ENCODE data around the gene IARS2.
A peak's percentile ranks its signal among the peaks of the same experiment; 100 is the strongest.
"Not testable (repeated sequence)": the region's sequence is repeated elsewhere in the genome, so short reads cannot be mapped to it uniquely, and the experiment has no call there.

Gene IARS2

GRCh38 chr1:220094016-220094911, at the start of gene IARS2:
Gene IARS2, plus strand, starts transcription at chr1:220094132. Its CDS starts 85 bp downstream, at chr1:220094217.
- DNase-seq = peak; percentile 80

GRCh38 chr1:220044678-220045355, 49.1 kb upstream of the IARS2 start:
- no peak for DNase-seq

GRCh38 chr1:220045356-220046051, 48.4 kb upstream of the IARS2 start:
- DNase-seq = no peak

- peak; percentile 92 for DNase-seq
Observed at GRCh38 chr1:220046052-220046930, 47.6 kb upstream of the IARS2 start, which contains the start of gene EPRS1. Gene EPRS1, minus strand, starts transcription at chr1:220046505. Its CDS starts 117 bp downstream, at chr1:220046388.

- no peak for DNase-seq
Observed at GRCh38 chr1:220056374-220056773, 37.6 kb upstream of the IARS2 start.

- no peak for DNase-seq
Observed at GRCh38 chr1:220060876-220061275, 33.1 kb upstream of the IARS2 start.

- no peak for DNase-seq
Observed at GRCh38 chr1:220062629-220063028, 31.3 kb upstream of the IARS2 start.

GRCh38 chr1:220067269-220068204, 26.4 kb upstream of the IARS2 start:
- DNase-seq = no peak

GRCh38 chr1:220076861-220077762, 16.8 kb upstream of the IARS2 start:
- DNase-seq = no peak

- DNase-seq = no peak
Observed at GRCh38 chr1:220077887-220078286, 16.0 kb upstream of the IARS2 start.

- DNase-seq = no peak
Observed at GRCh38 chr1:220084460-220084859, 9.5 kb upstream of the IARS2 start.

GRCh38 chr1:220086261-220086686, 7.7 kb upstream of the IARS2 start:
- not testable (repeated sequence) for DNase-seq

GRCh38 chr1:220089650-220090556, 4.0 kb upstream of the IARS2 start, which contains the start of gene BPNT1:
Gene BPNT1, minus strand, starts transcription at chr1:220089788. Its CDS starts 9,942 bp downstream, at chr1:220079846.
- DNase-seq = peak; percentile 85

- DNase-seq = no peak
Observed at GRCh38 chr1:220092694-220093093, 1.2 kb upstream of the IARS2 start.

GRCh38 chr1:220093361-220094015, 444 bp upstream of the IARS2 start:
- DNase-seq = no peak

- DNase-seq = no peak
Observed at GRCh38 chr1:220099826-220100225, 5.9 kb downstream of the IARS2 start.

- DNase-seq = not testable (repeated sequence)
Observed at GRCh38 chr1:220110473-220110872, 16.5 kb downstream of the IARS2 start.

GRCh38 chr1:220112600-220112999, 18.7 kb downstream of the IARS2 start:
- DNase-seq = not testable (repeated sequence)
